CD4-positive, alpha-beta T cell (primary cell): ENCODE measurements around the gene TCF12. TPM values are rescaled to one million over a fixed set of nuclear protein-coding genes. Genes with fewer than 3 reads are reported as not detected.

Experiments
- ATAC-seq: fragments of 200-7000 bp; cut with Tn5 transposase; one replicate; pipeline ENCODE4 v1.10.0; 2022; ENCODE audit warnings: mild to moderate bottlenecking; ENCODE audit not compliant: poor library complexity
- CTCF ChIA-PET: fragments of 350-600 bp; sonication (Branson Sonifier 250); formaldehyde crosslinking; loops from one replicate; lab custom pipeline; 2021; ENCODE audit warnings: antibody characterized with exemption, inconsistent platforms; lab: Charles Lee
- POLR2A ChIA-PET: fragments of 350-600 bp; sonication (Branson Sonifier 250); formaldehyde crosslinking; loops from one replicate; lab custom pipeline; 2021; ENCODE audit warnings: antibody characterized with exemption, inconsistent platforms; lab: Charles Lee
- DNase-seq, 14 experiments: peaks; one replicate each; pipeline ENCODE4 v3.0.0-alpha.2; 2013 to 2020; ENCODE audit warnings: mixed read lengths in 2 of 14
- H3K27ac ChIP-seq, 2 donors: one replicate each; pipeline versions ENCODE4 v1.5.1 to v1.7.0; 2013; ENCODE audit warnings: low read length in 2 of 2, low read depth in 1 of 2, mild to moderate bottlenecking in 1 of 2
- H3K27me3 ChIP-seq, 2 experiments: 1 replicate in 1 of 2; 2 replicates in 1 of 2; pipeline versions ENCODE4 v1.6.1 to v1.7.0; 2013; ENCODE audit warnings: low read length in 2 of 2, control low read depth in 1 of 2, mild to moderate bottlenecking in 1 of 2, moderate library complexity in 1 of 2; ENCODE audit not compliant: insufficient read depth in 2 of 2, control insufficient read depth in 1 of 2
- H3K36me3 ChIP-seq: one replicate; pipeline ENCODE4 v1.6.1; 2013; ENCODE audit warnings: low read length, control low read depth; ENCODE audit not compliant: insufficient read depth
- H3K4me1 ChIP-seq: one replicate; pipeline ENCODE4 v1.6.1; 2013; ENCODE audit warnings: low read length, control low read depth; ENCODE audit not compliant: insufficient read depth
- H3K4me3 ChIP-seq: one replicate; pipeline ENCODE4 v1.5.1; 2013; ENCODE audit warnings: mild to moderate bottlenecking, low read length, moderate library complexity
- H3K9me3 ChIP-seq, 2 experiments: 1 replicate in 1 of 2; 2 replicates in 1 of 2; pipeline versions ENCODE4 v1.6.1 to v1.7.0; 2013; ENCODE audit warnings: low read length in 2 of 2, mild to moderate bottlenecking in 2 of 2, control low read depth in 1 of 2, moderate library complexity in 1 of 2; ENCODE audit not compliant: control insufficient read depth in 1 of 2, insufficient read depth in 1 of 2
- H3K27ac Mint-ChIP-seq: one replicate; pipeline ENCODE4 v1.8.0; 2020; ENCODE audit warnings: mixed read lengths
- H3K27me3 Mint-ChIP-seq: one replicate; pipeline ENCODE4 v1.8.0; 2021; ENCODE audit warnings: mixed read lengths
- H3K36me3 Mint-ChIP-seq: one replicate; pipeline ENCODE4 v1.8.0; 2021; ENCODE audit warnings: low read depth, mixed read lengths
- H3K4me1 Mint-ChIP-seq: one replicate; pipeline ENCODE4 v1.8.0; 2021; ENCODE audit warnings: low read depth, mixed read lengths
- H3K4me3 Mint-ChIP-seq: one replicate; pipeline ENCODE4 v1.8.0; 2020; ENCODE audit warnings: mild to moderate bottlenecking, mixed read lengths
- H3K9me3 Mint-ChIP-seq: one replicate; pipeline ENCODE4 v1.8.0; 2020; ENCODE audit warnings: mixed read lengths
- intact Hi-C, 2 experiments: fragments of 100-400 bp; cut with DNase I in 1 of 2; cut with micrococcal nuclease in 1 of 2; formaldehyde crosslinking; loops; one replicate each; pipeline versions ENCODE4 v1.15.1 to v1.9.0; 2023 to 2025; cut with DNase I, micrococcal nuclease
- total RNA-seq, 174 experiments: library from RNA in 2 of 174; stranded (reverse) in 2 of 174; gene quantifications; one replicate each; pipeline ENCODE4 v1.2.3 and lab custom pipeline; 2021 to 2026
- TF ChIP-seq, protein P1 (sequence below): fragments of 200-600 bp; IDR thresholded peaks from one replicate; pipeline ENCODE4 v1.8.0; 2022; ENCODE audit warnings: antibody characterized with exemption, mild to moderate bottlenecking

TCF12 gene
- total RNA-seq, 2 experiments from 2014 or later, result 54.0 TPM

DNA sequence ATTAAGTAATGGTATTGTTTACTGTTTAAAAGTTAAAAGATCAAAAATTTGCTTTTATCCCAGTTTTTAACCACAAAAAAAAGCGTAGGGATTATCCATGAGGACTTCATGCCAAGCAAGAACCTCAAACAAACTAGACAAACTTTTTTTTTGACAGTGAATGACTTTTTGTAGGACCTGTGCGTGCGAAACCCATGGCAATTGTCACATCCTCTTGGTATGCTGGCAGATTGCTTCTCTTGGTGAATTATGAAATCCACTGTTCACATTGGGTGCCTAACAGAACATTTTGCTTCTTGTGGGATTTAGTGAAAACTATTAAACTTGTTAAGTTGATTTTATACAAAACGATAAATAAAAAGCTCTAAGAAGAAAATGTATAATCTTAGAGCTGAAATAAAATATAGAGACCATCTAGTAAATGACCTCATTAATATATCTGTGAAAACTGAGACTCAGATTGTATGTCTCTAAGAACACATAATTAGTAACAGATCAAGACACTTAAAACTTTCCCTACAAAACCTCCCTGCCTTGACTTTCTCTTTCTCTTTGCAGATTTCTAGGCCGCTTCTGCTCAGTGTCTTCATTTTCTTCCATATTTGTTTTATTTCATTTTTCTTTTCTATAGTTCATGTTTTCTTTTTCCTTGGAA, 370.6 kb downstream of the TCF12 start:
- Mint-ChIP-seq H3K4me3 (no peak overlapping the region), H3K9me3 (peaks cover 12% of the 10 kb centered on the region), H3K27me3 (no peaks in the 10 kb centered on the region), H3K36me3 (peaks cover 86% of the 10 kb centered on the region), H3K4me1 (peaks cover 6% of the 10 kb centered on the region), H3K27ac (no peak overlapping the region)
- ATAC-seq (no peak), DNase-seq (no peak)
- Histone ChIP-seq H3K9me3 (peaks cover 0 to 3% of the 10 kb centered on the region in 2 experiments), H3K4me3 (no peak overlapping the region), H3K27ac (no peak overlapping the region), H3K27me3 (no peaks in the 10 kb centered on the region), H3K4me1 (no peaks in the 10 kb centered on the region), H3K36me3 (peaks cover 31% of the 10 kb centered on the region)
- CTCF ChIA-PET, result interaction anchor here (1.0 to 1.8 kb wide), 2 partner anchors 9 to 73 kb away, joined by 4 read pairs; no protein-coding TSS in a partner anchor
- TF ChIP-seq, protein P1, sequence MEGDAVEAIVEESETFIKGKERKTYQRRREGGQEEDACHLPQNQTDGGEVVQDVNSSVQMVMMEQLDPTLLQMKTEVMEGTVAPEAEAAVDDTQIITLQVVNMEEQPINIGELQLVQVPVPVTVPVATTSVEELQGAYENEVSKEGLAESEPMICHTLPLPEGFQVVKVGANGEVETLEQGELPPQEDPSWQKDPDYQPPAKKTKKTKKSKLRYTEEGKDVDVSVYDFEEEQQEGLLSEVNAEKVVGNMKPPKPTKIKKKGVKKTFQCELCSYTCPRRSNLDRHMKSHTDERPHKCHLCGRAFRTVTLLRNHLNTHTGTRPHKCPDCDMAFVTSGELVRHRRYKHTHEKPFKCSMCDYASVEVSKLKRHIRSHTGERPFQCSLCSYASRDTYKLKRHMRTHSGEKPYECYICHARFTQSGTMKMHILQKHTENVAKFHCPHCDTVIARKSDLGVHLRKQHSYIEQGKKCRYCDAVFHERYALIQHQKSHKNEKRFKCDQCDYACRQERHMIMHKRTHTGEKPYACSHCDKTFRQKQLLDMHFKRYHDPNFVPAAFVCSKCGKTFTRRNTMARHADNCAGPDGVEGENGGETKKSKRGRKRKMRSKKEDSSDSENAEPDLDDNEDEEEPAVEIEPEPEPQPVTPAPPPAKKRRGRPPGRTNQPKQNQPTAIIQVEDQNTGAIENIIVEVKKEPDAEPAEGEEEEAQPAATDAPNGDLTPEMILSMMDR, result no peak
- intact Hi-C loops, result no loop called here
- POLR2A ChIA-PET, result no interaction called here

DNA sequence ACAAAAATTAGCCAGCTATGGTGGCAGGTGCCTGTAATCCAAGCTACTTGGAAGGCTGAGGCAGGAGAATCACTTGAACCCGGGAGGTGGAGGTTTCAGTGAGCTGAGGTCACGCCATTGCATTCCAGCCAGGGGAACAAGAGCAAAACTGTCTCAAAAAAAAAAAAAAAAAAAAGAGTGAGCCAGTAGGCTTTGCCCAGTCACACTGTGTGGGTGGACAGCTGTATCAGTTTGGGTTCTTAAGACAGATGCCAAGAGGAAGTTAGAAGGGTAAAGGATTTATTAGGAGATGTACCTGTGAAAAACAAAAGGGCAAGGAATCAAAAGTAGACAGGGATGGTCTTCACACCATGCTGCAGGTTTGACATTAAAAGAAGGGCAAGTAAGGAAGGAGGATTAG, 371.7 kb downstream of the TCF12 start:
- no peaks in the 10 kb centered on the region for H3K27me3 Mint-ChIP-seq
- H3K27ac Mint-ChIP-seq, result no peak overlapping the region
- no peaks in the 10 kb centered on the region for H3K27me3 ChIP-seq
- H3K27ac ChIP-seq, result no peak overlapping the region
- H3K36me3 ChIP-seq, result peaks cover 29% of the 10 kb centered on the region
- H3K4me1 ChIP-seq, result no peaks in the 10 kb centered on the region
- ChIA-PET POLR2A (no interaction called here), CTCF (interaction anchor here (1.8 kb wide), 1 partner anchor 10 kb away, joined by 4 read pairs; no protein-coding TSS in a partner anchor)
- H3K4me3 ChIP-seq, result no peak overlapping the region
- DNase-seq (no peak), ATAC-seq (no peak)
- H3K4me3 Mint-ChIP-seq, result no peak overlapping the region
- peaks cover 0 to 3% of the 10 kb centered on the region in 2 experiments for H3K9me3 ChIP-seq
- peaks cover 15% of the 10 kb centered on the region for H3K9me3 Mint-ChIP-seq
- intact Hi-C loops, result no loop called here
- H3K4me1 Mint-ChIP-seq, result no peaks in the 10 kb centered on the region
- H3K36me3 Mint-ChIP-seq, result peaks cover 75% of the 10 kb centered on the region
- TF ChIP-seq, protein P1, result no peak

DNA sequence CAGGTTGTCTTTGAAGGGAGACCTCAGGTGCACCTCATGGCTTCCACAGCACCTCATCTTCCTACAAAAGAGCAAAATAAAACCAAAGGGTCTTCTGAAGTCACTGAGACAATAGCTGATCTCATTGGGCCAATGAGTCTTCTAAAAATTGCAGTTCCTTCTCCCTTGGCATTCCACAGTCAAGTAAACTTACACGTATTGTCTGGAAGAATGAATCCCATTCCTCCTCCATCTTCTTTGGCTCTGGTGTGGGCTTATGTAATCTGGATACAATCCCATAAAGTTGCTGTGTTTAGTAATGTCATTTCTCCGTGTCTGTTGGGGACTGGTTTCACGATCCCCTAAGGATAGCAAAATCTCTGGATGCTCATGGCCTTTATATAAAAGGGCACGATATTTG, 372.4 kb downstream of the TCF12 start:
- Mint-ChIP-seq H3K4me3 (no peak overlapping the region), H3K4me1 (no peaks in the 10 kb centered on the region), H3K27ac (no peak overlapping the region), H3K36me3 (peaks cover 70% of the 10 kb centered on the region), H3K9me3 (peaks cover 15% of the 10 kb centered on the region), H3K27me3 (no peaks in the 10 kb centered on the region)
- POLR2A ChIA-PET, result no interaction called here
- Histone ChIP-seq H3K9me3 (peaks cover 0 to 3% of the 10 kb centered on the region in 2 experiments), H3K27me3 (no peaks in the 10 kb centered on the region), H3K4me3 (no peak overlapping the region), H3K4me1 (no peaks in the 10 kb centered on the region), H3K36me3 (peaks cover 23% of the 10 kb centered on the region), H3K27ac (no peak overlapping the region)
- CTCF ChIA-PET, result no interaction called here
- ATAC-seq (no peak), DNase-seq (no peak)
- TF ChIP-seq, protein P1, result no peak
- intact Hi-C loops, result no loop called here
